B cell (primary cell): Measurements from ENCODE around the gene ZNF268. TPM values are rescaled to one million over a fixed set of nuclear protein-coding genes. Genes with fewer than 3 reads are reported as not detected.

Experiments
- ATAC-seq: fragments of 200-7000 bp; cut with Tn5 transposase; one replicate; pipeline ENCODE4 v1.10.0; 2021; ENCODE audit warnings: low read depth, mild to moderate bottlenecking, moderate number of reproducible peaks, moderate library complexity
- CTCF ChIA-PET: fragments of 350-600 bp; sonication (Branson Sonifier 250); formaldehyde crosslinking; loops from one replicate; lab custom pipeline; 2021; ENCODE audit warnings: antibody characterized with exemption, inconsistent platforms; lab: Charles Lee
- POLR2A ChIA-PET: fragments of 350-600 bp; sonication (Branson Sonifier 250); formaldehyde crosslinking; loops from one replicate; lab custom pipeline; 2021; ENCODE audit warnings: antibody characterized with exemption; lab: Charles Lee
- DNase-seq: peaks from one replicate; pipeline ENCODE4 v3.0.0; 2013
- H2AFZ ChIP-seq: 2 replicates; pipeline ENCODE4 v1.6.1; 2012; ENCODE audit warnings: mild to moderate bottlenecking, low read depth, low read length; ENCODE audit not compliant: insufficient read depth, poor library complexity, severe bottlenecking
- H3K27ac ChIP-seq, 2 donors: 1 replicate in 1 of 2; 2 replicates in 1 of 2; pipeline ENCODE4 v1.5.1; 2012 to 2013; ENCODE audit warnings: low read length in 2 of 2, mild to moderate bottlenecking in 2 of 2, moderate library complexity in 1 of 2
- H3K27me3 ChIP-seq, 4 experiments: fragments of 200-600 bp in 1 of 4; sonication (generic) in 1 of 4; replicated peaks in 1 of 4; 1 replicate in 2 of 4; 2 replicates in 2 of 4; pipeline versions ENCODE4 v1.6.1 to v1.7.0; 2013 to 2016; ENCODE audit warnings: low read length in 3 of 4, mild to moderate bottlenecking in 2 of 4, mixed read lengths in 1 of 4, moderate library complexity in 1 of 4; ENCODE audit not compliant: insufficient read depth in 4 of 4, control insufficient read depth in 3 of 4; ENCODE audit errors: control extremely low read depth in 1 of 4
- H3K36me3 ChIP-seq, 2 experiments: replicated peaks in 1 of 2; 1 replicate in 1 of 2; 2 replicates in 1 of 2; pipeline versions ENCODE4 v1.6.1 to v1.7.1; 2013; ENCODE audit warnings: low read length in 1 of 2; ENCODE audit not compliant: insufficient read depth in 2 of 2, control insufficient read depth in 1 of 2; ENCODE audit errors: control extremely low read depth in 1 of 2, extremely low read depth in 1 of 2
- H3K4me1 ChIP-seq, 2 donors: fragments of 200-600 bp in 1 of 2; sonication (generic) in 1 of 2; 1 replicate in 1 of 2; 2 replicates in 1 of 2; pipeline versions ENCODE4 v1.5.1 to v1.6.1; 2013 to 2017; ENCODE audit warnings: low read length in 2 of 2; ENCODE audit not compliant: control insufficient read depth in 2 of 2, insufficient read depth in 2 of 2
- H3K4me2 ChIP-seq: replicated peaks from 2 replicates; pipeline ENCODE3; 2012; ENCODE audit warnings: mild to moderate bottlenecking, low read depth, low read length; ENCODE audit not compliant: poor library complexity, severe bottlenecking
- H3K4me3 ChIP-seq, 5 experiments: fragments of 200-600 bp in 1 of 5; sonication (generic) in 1 of 5; 1 replicate in 3 of 5; 2 replicates in 2 of 5; pipeline versions ENCODE4 v1.5.1 to v1.7.0; 2011 to 2016; ENCODE audit warnings: low read length in 4 of 5, mild to moderate bottlenecking in 4 of 5, low read depth in 2 of 5, control low read depth in 1 of 5, moderate library complexity in 1 of 5; ENCODE audit not compliant: insufficient read depth in 1 of 5; ENCODE audit errors: control extremely low read depth in 1 of 5, extremely low read depth in 1 of 5
- H3K79me2 ChIP-seq: fragments of 200-600 bp; sonication (generic); one replicate; pipeline ENCODE4 v1.6.0; 2016; ENCODE audit warnings: low read length; ENCODE audit not compliant: control insufficient read depth, insufficient read depth
- H3K9ac ChIP-seq: fragments of 200-600 bp; sonication (generic); 2 replicates; pipeline ENCODE4 v1.6.1; 2017; ENCODE audit warnings: mild to moderate bottlenecking, low read length, moderate library complexity
- H3K9me3 ChIP-seq, 3 donors: one replicate each; pipeline versions ENCODE4 v1.6.1 to v1.7.1; 2013; ENCODE audit warnings: low read length in 2 of 3; ENCODE audit not compliant: control insufficient read depth in 2 of 3, insufficient read depth in 1 of 3; ENCODE audit errors: control extremely low read depth in 1 of 3
- H4K20me1 ChIP-seq: 2 replicates; pipeline ENCODE4 v1.6.0; 2012; ENCODE audit warnings: mild to moderate bottlenecking, low read length; ENCODE audit not compliant: insufficient read depth, control insufficient read depth, poor library complexity, severe bottlenecking
- H3K27ac Mint-ChIP-seq: one replicate; pipeline ENCODE4 v1.8.0; 2021; ENCODE audit warnings: mixed read lengths
- H3K27me3 Mint-ChIP-seq: one replicate; pipeline ENCODE4 v1.8.0; 2021; ENCODE audit warnings: mixed read lengths
- H3K4me1 Mint-ChIP-seq: one replicate; pipeline ENCODE4 v1.8.0; 2021; ENCODE audit warnings: mixed read lengths
- H3K4me3 Mint-ChIP-seq: one replicate; pipeline ENCODE4 v1.8.0; 2021; ENCODE audit warnings: mixed read lengths
- H3K9me3 Mint-ChIP-seq: one replicate; pipeline ENCODE4 v1.8.0; 2022; ENCODE audit warnings: mixed read lengths; ENCODE audit not compliant: insufficient read depth
- EZH2 ChIP-seq: IDR thresholded peaks from 2 replicates; pipeline ENCODE4 v1.6.1; 2012; ENCODE audit warnings: borderline replicate concordance, low read depth, mild to moderate bottlenecking, moderate library complexity, low read length; ENCODE audit not compliant: insufficient read depth, poor library complexity, severe bottlenecking
- WGBS: methylation state at CpG from one replicate; pipeline ENCODE4 v1.1.5; 2013; ENCODE audit warnings: missing lambda C conversion rate; ENCODE audit not compliant: insufficient coverage; 5-methylcytosine and 5-hydroxymethylcytosine counted together
- intact Hi-C: fragments of 100-400 bp; cut with micrococcal nuclease; formaldehyde crosslinking; loops from one replicate; pipeline ENCODE4 v1.10.0; 2022
- polyA plus RNA-seq: library from polyadenylated mRNA; depleted of rRNA; stranded (reverse); fragments of >200 nt; gene quantifications from 2 replicates; pipeline ENCODE4 v1.2.3, GENCODE V29; 2012
- total RNA-seq, 2 donors: library from RNA; stranded (reverse); fragments of 120-200 nt in 1 of 2; gene quantifications; 1 replicate in 1 of 2; 2 replicates in 1 of 2; pipeline versions ENCODE4 v1.2.3 to v1.2.4, GENCODE V29; 2013 to 2022
- TF ChIP-seq, protein P1 (sequence below): fragments of 200-600 bp; IDR thresholded peaks from one replicate; pipeline ENCODE4 v1.8.0; 2022; ENCODE audit warnings: antibody characterized with exemption, mild to moderate bottlenecking

The ZNF268 gene
- total and polyA plus RNA-seq, 2 donors (not counting 1 experiment from before 2014, with no cell fraction given) = 4.1 to 37.1 TPM

DNA sequence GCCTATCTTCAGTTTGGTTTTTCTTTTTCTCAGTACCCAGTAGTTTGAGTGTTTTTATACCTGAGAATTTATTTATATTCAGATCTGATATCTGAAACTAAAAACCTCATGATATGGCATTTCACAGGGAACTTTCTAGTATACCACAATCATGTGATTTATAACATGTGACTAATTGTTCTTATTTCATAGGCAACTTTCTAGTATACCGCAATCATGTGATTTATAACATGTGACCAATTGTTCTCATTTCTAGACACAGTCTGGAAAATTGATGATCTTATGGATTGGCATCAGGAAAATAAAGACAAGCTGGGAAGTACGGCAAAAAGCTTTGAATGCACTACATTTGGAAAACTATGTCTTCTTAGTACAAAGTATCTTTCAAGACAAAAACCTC is 20.6 kb downstream of the ZNF268 start:
- Histone ChIP-seq H3K36me3 (peaks cover 16 to 33% of the 10 kb centered on the region in 2 experiments), H3K27ac (no peak overlapping the region), H3K4me2 (no peak overlapping the region), H2AFZ (no peak overlapping the region), H3K4me1 (no peaks in the 10 kb centered on the region), H3K79me2 (no peaks in the 10 kb centered on the region), H3K9ac (no peak overlapping the region), H4K20me1 (no peaks in the 10 kb centered on the region), H3K27me3 (no peaks in the 10 kb centered on the region), H3K4me3 (peak overlapping the region in 1 of 5 experiments; percentile 26), H3K9me3 (peaks cover 5 to 65% (median 55%) of the 10 kb centered on the region in 3 donors)
- H3K4me3 Mint-ChIP-seq = no peak overlapping the region
- CTCF ChIA-PET = no interaction called here
- no CpG with 5 or more reads among the region's 2 CpGs for WGBS
- intact Hi-C loops = no loop called here
- DNase-seq (no peak), ATAC-seq (no peak)
- TF ChIP-seq, protein P1, sequence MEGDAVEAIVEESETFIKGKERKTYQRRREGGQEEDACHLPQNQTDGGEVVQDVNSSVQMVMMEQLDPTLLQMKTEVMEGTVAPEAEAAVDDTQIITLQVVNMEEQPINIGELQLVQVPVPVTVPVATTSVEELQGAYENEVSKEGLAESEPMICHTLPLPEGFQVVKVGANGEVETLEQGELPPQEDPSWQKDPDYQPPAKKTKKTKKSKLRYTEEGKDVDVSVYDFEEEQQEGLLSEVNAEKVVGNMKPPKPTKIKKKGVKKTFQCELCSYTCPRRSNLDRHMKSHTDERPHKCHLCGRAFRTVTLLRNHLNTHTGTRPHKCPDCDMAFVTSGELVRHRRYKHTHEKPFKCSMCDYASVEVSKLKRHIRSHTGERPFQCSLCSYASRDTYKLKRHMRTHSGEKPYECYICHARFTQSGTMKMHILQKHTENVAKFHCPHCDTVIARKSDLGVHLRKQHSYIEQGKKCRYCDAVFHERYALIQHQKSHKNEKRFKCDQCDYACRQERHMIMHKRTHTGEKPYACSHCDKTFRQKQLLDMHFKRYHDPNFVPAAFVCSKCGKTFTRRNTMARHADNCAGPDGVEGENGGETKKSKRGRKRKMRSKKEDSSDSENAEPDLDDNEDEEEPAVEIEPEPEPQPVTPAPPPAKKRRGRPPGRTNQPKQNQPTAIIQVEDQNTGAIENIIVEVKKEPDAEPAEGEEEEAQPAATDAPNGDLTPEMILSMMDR = no peak
- no peak for TF ChIP-seq EZH2
- H3K4me1 Mint-ChIP-seq = no peaks in the 10 kb centered on the region
- H3K27ac Mint-ChIP-seq = no peak overlapping the region
- peaks cover 15% of the 10 kb centered on the region for H3K9me3 Mint-ChIP-seq
- POLR2A ChIA-PET = no interaction called here
- no peaks in the 10 kb centered on the region for H3K27me3 Mint-ChIP-seq

DNA sequence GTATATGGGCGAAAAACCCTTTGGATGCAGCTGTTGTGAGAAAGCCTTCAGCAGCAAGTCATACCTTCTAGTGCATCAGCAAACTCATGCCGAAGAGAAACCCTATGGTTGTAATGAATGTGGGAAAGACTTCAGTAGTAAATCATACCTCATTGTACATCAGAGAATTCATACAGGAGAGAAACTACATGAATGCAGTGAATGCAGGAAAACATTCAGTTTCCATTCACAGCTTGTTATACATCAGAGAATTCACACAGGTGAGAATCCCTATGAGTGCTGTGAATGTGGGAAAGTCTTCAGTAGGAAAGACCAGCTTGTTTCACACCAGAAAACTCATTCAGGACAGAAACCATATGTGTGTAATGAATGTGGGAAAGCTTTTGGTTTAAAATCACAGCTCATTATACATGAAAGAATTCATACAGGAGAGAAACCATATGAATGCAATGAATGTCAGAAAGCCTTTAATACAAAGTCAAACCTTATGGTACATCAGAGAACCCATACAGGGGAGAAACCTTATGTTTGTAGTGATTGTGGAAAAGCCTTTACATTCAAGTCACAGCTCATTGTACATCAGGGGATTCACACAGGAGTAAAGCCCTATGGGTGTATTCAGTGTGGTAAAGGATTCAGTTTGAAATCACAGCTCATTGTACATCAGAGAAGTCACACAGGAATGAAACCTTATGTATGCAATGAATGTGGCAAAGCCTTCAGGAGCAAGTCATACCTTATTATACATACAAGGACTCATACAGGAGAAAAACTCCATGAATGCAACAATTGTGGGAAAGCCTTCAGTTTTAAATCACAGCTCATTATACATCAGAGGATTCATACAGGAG is 21.4 kb downstream of the ZNF268 start:
- Histone ChIP-seq H3K79me2 (no peaks in the 10 kb centered on the region), H3K27ac (no peak overlapping the region), H3K9me3 (peaks cover 10 to 74% (median 57%) of the 10 kb centered on the region in 3 donors), H3K4me1 (no peaks in the 10 kb centered on the region), H3K4me2 (no peak overlapping the region), H4K20me1 (no peaks in the 10 kb centered on the region), H3K4me3 (peak overlapping the region in 1 of 5 experiments; percentile 26), H3K36me3 (peaks cover 16 to 33% of the 10 kb centered on the region in 2 experiments), H2AFZ (no peak overlapping the region), H3K9ac (no peak overlapping the region), H3K27me3 (no peaks in the 10 kb centered on the region)
- 100% methylated on average over 1 of the region's 2 CpGs for WGBS
- Mint-ChIP-seq H3K27ac (no peak overlapping the region), H3K4me1 (no peaks in the 10 kb centered on the region), H3K4me3 (no peak overlapping the region), H3K9me3 (peaks cover 15% of the 10 kb centered on the region), H3K27me3 (no peaks in the 10 kb centered on the region)
- TF ChIP-seq, protein P1 = no peak
- no peak for TF ChIP-seq EZH2
- ChIA-PET POLR2A (no interaction called here), CTCF (interaction anchor here (1.1 to 1.5 kb wide), 2 partner anchors 11 to 22 kb away, joined by 3 to 4 read pairs; partner anchors contain the start of gene ZNF268)
- no peak for ATAC-seq
- no peak for DNase-seq
- intact Hi-C loops = no loop called here
